Immature natural killer cell (primary cell): ENCODE measurements around the gene CNTN1. TPM values are rescaled to one million over a fixed set of nuclear protein-coding genes. Genes with fewer than 3 reads are reported as not detected.

Experiments
- DNase-seq, 3 donors: peaks; one replicate each; pipeline ENCODE4 v3.0.0; 2022; ENCODE audit warnings: mixed read lengths in 1 of 3
- H3K27ac Mint-ChIP-seq, 6 donors: one replicate each; pipeline ENCODE4 v1.8.0; 2020; ENCODE audit warnings: mixed read lengths in 6 of 6, mild to moderate bottlenecking in 5 of 6, inconsistent platforms in 4 of 6, moderate library complexity in 3 of 6
- H3K27me3 Mint-ChIP-seq, 3 donors: one replicate each; pipeline ENCODE4 v1.8.0; 2020 to 2021; ENCODE audit warnings: low read depth in 3 of 3, mild to moderate bottlenecking in 3 of 3, mixed read lengths in 3 of 3, moderate library complexity in 3 of 3, inconsistent platforms in 1 of 3
- H3K36me3 Mint-ChIP-seq, 3 donors: one replicate each; pipeline ENCODE4 v1.8.0; 2020; ENCODE audit warnings: mixed read lengths in 3 of 3, inconsistent platforms in 2 of 3, mild to moderate bottlenecking in 2 of 3
- H3K4me1 Mint-ChIP-seq, 2 donors: one replicate each; pipeline ENCODE4 v1.8.0; 2020; ENCODE audit warnings: inconsistent platforms in 2 of 2, mild to moderate bottlenecking in 2 of 2, mixed read lengths in 2 of 2, moderate library complexity in 1 of 2
- H3K4me3 Mint-ChIP-seq, 5 donors: one replicate each; pipeline ENCODE4 v1.8.0; 2020; ENCODE audit warnings: mild to moderate bottlenecking in 5 of 5, mixed read lengths in 5 of 5, inconsistent platforms in 3 of 5, moderate library complexity in 3 of 5
- H3K9me3 Mint-ChIP-seq, 6 donors: one replicate each; pipeline ENCODE4 v1.8.0; 2020; ENCODE audit warnings: mild to moderate bottlenecking in 6 of 6, mixed read lengths in 6 of 6, inconsistent platforms in 4 of 6, moderate library complexity in 3 of 6
- polyA plus RNA-seq, 3 donors: library from polyadenylated mRNA; unstranded; fragments of 300-500 nt; fragmentation: Illumina TruSeq; gene quantifications; one replicate each; pipeline ENCODE4 v1.2.3, GENCODE V29; 2021

The CNTN1 gene
- polyA plus RNA-seq, 3 donors from 2014 or later = not detected

GRCh38 chr12:40988824-40989223 lies 296.6 kb downstream of the CNTN1 start:
- no peak for DNase-seq
- H3K27ac Mint-ChIP-seq = no peak overlapping the region
- peaks cover 0 to 3% (median 0%) of the 10 kb centered on the region in 3 donors for H3K36me3 Mint-ChIP-seq
- no peak overlapping the region for H3K4me3 Mint-ChIP-seq
- peaks cover 0 to 1% (median 0%) of the 10 kb centered on the region in 3 donors for H3K27me3 Mint-ChIP-seq
- peaks cover 0 to 14% (median 8%) of the 10 kb centered on the region in 6 donors for H3K9me3 Mint-ChIP-seq
- H3K4me1 Mint-ChIP-seq = no peaks in the 10 kb centered on the region

DNA sequence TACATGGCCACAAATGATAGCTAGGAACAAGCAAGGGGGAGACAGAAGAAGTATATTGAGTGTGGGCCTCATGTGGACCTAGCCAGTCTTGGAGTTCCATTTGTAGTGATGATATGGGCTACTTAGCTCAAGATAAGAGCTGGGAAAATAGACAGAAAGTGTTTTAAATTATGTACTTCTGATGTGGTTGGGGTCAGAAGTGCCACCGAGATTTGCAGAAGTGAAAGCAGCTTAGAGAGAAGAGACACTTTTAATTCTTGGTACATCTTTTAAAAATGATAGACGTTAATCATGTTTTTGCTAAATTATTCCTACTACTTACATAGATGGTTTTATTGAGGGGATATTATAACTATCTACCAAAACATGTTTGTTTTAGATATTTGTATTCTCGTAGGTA lies 297.5 kb downstream of the CNTN1 start:
- peaks cover 0 to 1% (median 0%) of the 10 kb centered on the region in 3 donors for H3K27me3 Mint-ChIP-seq
- H3K4me1 Mint-ChIP-seq = no peaks in the 10 kb centered on the region
- no peak overlapping the region for H3K4me3 Mint-ChIP-seq
- no peak overlapping the region for H3K27ac Mint-ChIP-seq
- peaks cover 0 to 14% (median 8%) of the 10 kb centered on the region in 6 donors for H3K9me3 Mint-ChIP-seq
- DNase-seq = no peak
- peaks cover 0 to 3% (median 0%) of the 10 kb centered on the region in 3 donors for H3K36me3 Mint-ChIP-seq

DNA sequence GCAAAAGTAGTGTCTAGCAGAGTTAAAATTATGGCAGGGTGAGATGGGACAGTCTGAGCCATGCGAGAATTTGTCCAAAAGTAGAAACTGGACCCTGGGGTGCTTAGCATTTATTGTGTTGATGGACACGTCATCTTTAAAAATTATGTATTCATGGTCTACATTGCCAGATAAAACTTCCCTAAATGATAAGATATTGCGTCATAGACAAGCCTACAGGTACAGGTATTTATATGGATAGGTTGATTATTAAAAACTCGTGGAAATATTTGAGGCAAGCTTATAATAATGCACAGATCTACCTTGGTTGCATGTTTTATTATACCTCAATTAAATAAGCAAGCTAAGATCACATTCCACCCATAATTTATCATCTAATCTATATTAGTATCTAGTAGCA lies 299.9 kb downstream of the CNTN1 start:
- H3K36me3 Mint-ChIP-seq = no peaks in the 10 kb centered on the region
- H3K27me3 Mint-ChIP-seq = peaks cover 0 to 1% (median 0%) of the 10 kb centered on the region in 3 donors
- no peaks in the 10 kb centered on the region for H3K4me1 Mint-ChIP-seq
- DNase-seq = no peak
- no peak overlapping the region for H3K4me3 Mint-ChIP-seq
- H3K9me3 Mint-ChIP-seq = peaks cover 0 to 9% (median 6%) of the 10 kb centered on the region in 6 donors
- no peak overlapping the region for H3K27ac Mint-ChIP-seq

DNA sequence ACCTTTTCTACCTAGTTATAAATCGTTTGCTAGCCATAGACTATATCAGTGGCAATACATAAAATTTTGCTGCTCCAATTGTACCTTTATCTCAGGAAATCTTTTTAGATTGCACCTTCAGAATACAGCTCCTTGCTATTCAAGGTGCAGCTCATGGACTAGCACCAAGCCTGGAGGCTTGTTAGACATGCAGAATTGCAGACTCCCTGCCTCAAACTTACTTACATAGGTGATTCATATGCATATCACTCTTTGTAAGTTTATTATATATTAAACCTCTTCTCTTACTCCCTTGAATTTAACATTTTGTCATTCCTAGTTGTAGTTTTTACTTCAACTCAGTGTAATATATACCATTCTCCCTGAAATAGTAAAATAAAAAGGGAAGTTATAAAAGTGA lies 300.4 kb downstream of the CNTN1 start:
- H3K4me1 Mint-ChIP-seq = no peaks in the 10 kb centered on the region
- H3K36me3 Mint-ChIP-seq = no peaks in the 10 kb centered on the region
- H3K27ac Mint-ChIP-seq = no peak overlapping the region
- no peak for DNase-seq
- H3K9me3 Mint-ChIP-seq = peaks cover 0 to 9% (median 4%) of the 10 kb centered on the region in 6 donors
- peaks cover 0 to 1% (median 0%) of the 10 kb centered on the region in 3 donors for H3K27me3 Mint-ChIP-seq
- H3K4me3 Mint-ChIP-seq = no peak overlapping the region

DNA sequence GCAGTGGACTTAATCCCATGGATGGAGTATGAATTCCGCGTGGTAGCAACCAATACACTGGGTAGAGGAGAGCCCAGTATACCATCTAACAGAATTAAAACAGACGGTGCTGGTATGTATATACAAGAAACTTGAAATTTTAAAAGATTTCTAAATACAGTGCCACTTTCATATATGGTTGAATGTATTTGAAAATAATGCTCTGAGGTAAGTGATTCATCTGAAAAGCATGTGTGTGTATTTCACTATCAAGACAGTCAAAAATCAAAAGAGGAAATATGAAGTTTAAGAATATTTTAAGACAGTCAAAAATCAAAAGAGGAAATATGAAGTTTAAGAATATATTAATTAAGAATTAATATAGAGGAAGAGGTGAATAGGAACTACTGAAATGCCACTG lies 300.9 kb downstream of the CNTN1 start:
- H3K27me3 Mint-ChIP-seq = peaks cover 0 to 1% (median 0%) of the 10 kb centered on the region in 3 donors
- no peak for DNase-seq
- H3K36me3 Mint-ChIP-seq = no peaks in the 10 kb centered on the region
- no peak overlapping the region for H3K4me3 Mint-ChIP-seq
- H3K4me1 Mint-ChIP-seq = no peaks in the 10 kb centered on the region
- H3K9me3 Mint-ChIP-seq = peaks cover 0 to 9% (median 4%) of the 10 kb centered on the region in 6 donors
- no peak overlapping the region for H3K27ac Mint-ChIP-seq

DNA sequence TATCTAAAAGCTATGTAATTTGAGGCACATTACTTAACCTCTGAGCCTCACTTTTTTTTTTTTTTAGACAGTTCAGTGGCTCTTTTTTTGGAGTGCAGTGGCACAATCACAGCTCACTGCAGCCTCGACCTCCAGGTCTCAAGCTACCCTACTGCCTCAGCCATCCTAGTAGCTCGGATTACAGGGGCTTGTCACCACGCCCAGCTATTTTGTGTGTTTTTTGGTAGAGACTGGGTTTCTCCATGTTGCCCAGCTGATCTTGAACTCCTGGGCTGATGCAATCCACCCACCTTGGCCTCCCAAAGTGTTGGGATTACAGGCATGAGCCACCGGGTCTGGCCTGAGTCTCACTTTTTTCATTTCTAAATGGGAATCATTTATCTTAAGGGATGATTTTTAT lies 303.9 kb downstream of the CNTN1 start:
- Mint-ChIP-seq H3K4me1 (no peaks in the 10 kb centered on the region), H3K9me3 (peaks cover 0 to 10% (median 2%) of the 10 kb centered on the region in 6 donors), H3K36me3 (no peaks in the 10 kb centered on the region), H3K4me3 (no peak overlapping the region), H3K27ac (no peak overlapping the region), H3K27me3 (peaks cover 0 to 1% (median 0%) of the 10 kb centered on the region in 3 donors)
- DNase-seq = no peak

- no peak overlapping the region for H3K4me3 Mint-ChIP-seq
- H3K9me3 Mint-ChIP-seq = peaks cover 6 to 33% (median 21%) of the 10 kb centered on the region in 6 donors
- H3K27ac Mint-ChIP-seq = no peak overlapping the region
- no peaks in the 10 kb centered on the region for H3K27me3 Mint-ChIP-seq
- H3K4me1 Mint-ChIP-seq = no peaks in the 10 kb centered on the region
- no peaks in the 10 kb centered on the region for H3K36me3 Mint-ChIP-seq
- DNase-seq = no peak
Measured at GRCh38 chr12:40999210-40999609, 307.0 kb downstream of the CNTN1 start.

DNA sequence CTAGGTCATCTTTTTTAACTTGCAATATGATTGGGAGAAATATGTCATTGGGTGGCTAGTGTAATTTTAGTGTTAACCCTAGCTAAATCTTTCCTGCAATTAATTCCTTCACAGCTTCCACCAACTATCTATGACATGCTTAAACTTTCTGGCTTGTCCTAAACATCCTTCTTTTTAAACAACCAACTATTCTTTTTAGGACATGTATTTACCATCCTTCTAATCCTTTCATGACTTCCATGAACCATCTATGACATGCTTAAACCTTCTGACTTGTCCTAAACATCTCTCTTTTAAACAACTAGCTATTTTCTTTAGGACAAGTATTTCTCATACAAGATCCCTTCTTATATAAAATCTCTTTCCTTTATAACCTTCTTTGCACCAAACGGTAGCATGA lies 316.2 kb downstream of the CNTN1 start:
- H3K4me3 Mint-ChIP-seq = no peak overlapping the region
- no peak for DNase-seq
- H3K9me3 Mint-ChIP-seq = peaks cover 26 to 77% (median 55%) of the 10 kb centered on the region in 6 donors
- peaks cover 0 to 5% (median 5%) of the 10 kb centered on the region in 3 donors for H3K36me3 Mint-ChIP-seq
- H3K4me1 Mint-ChIP-seq = no peaks in the 10 kb centered on the region
- no peak overlapping the region for H3K27ac Mint-ChIP-seq
- no peaks in the 10 kb centered on the region for H3K27me3 Mint-ChIP-seq

- Mint-ChIP-seq H3K4me3 (no peak overlapping the region), H3K36me3 (peaks cover 0 to 5% (median 0%) of the 10 kb centered on the region in 3 donors), H3K9me3 (peaks cover 10 to 49% (median 29%) of the 10 kb centered on the region in 6 donors), H3K27me3 (peaks cover 0 to 1% (median 0%) of the 10 kb centered on the region in 3 donors), H3K4me1 (no peaks in the 10 kb centered on the region), H3K27ac (no peak overlapping the region)
- DNase-seq = no peak
Measured at GRCh38 chr12:41011939-41012338, 319.7 kb downstream of the CNTN1 start.

GRCh38 chr12:41013881-41014642 lies 321.8 kb downstream of the CNTN1 start:
- H3K36me3 Mint-ChIP-seq = no peaks in the 10 kb centered on the region
- no peak for DNase-seq
- no peak overlapping the region for H3K4me3 Mint-ChIP-seq

DNA sequence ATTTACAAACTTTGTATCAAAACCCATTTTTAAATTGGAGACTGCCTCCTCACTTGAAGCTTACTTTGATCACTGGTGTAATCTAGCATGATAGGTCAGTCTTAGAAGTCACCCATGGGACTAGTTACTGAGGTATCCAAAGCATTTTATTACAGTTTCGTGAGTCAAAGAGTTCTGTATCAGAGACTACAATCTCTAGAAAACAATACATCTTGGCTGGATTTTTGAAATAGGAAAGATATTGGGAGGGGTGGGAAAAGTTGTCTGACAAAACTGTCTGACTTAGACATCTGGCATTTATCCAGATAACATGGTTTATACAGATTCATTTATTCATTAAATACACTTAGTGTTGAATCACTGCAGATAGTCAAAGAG lies 322.4 kb downstream of the CNTN1 start:
- H3K27ac Mint-ChIP-seq = no peak overlapping the region
- H3K4me3 Mint-ChIP-seq = no peak overlapping the region
- H3K36me3 Mint-ChIP-seq = no peaks in the 10 kb centered on the region
- H3K9me3 Mint-ChIP-seq = peaks cover 6 to 28% (median 15%) of the 10 kb centered on the region in 6 donors
- H3K27me3 Mint-ChIP-seq = peaks cover 0 to 1% (median 0%) of the 10 kb centered on the region in 3 donors
- no peak for DNase-seq
- no peaks in the 10 kb centered on the region for H3K4me1 Mint-ChIP-seq

More at GRCh38 chr12:41013881-41014642, 321.8 kb downstream of the CNTN1 start:
- peaks cover 0 to 1% (median 0%) of the 10 kb centered on the region in 3 donors for H3K27me3 Mint-ChIP-seq
- peaks cover 6 to 29% (median 15%) of the 10 kb centered on the region in 6 donors for H3K9me3 Mint-ChIP-seq
- H3K27ac Mint-ChIP-seq = no peak overlapping the region
- no peaks in the 10 kb centered on the region for H3K4me1 Mint-ChIP-seq

GRCh38 chr12:41018010-41018409 lies 325.8 kb downstream of the CNTN1 start:
- Mint-ChIP-seq H3K9me3 (peaks cover 0 to 12% (median 8%) of the 10 kb centered on the region in 6 donors), H3K4me1 (no peaks in the 10 kb centered on the region), H3K27ac (no peak overlapping the region), H3K4me3 (no peak overlapping the region), H3K36me3 (no peaks in the 10 kb centered on the region), H3K27me3 (peaks cover 0 to 1% (median 0%) of the 10 kb centered on the region in 3 donors)
- no peak for DNase-seq

- Mint-ChIP-seq H3K4me1 (no peaks in the 10 kb centered on the region), H3K9me3 (peaks cover 1 to 12% (median 9%) of the 10 kb centered on the region in 6 donors), H3K27ac (no peak overlapping the region), H3K36me3 (no peaks in the 10 kb centered on the region), H3K4me3 (no peak overlapping the region), H3K27me3 (peaks cover 0 to 1% (median 0%) of the 10 kb centered on the region in 3 donors)
- DNase-seq = no peak
Measured at GRCh38 chr12:41019461-41019860, 327.2 kb downstream of the CNTN1 start.

DNA sequence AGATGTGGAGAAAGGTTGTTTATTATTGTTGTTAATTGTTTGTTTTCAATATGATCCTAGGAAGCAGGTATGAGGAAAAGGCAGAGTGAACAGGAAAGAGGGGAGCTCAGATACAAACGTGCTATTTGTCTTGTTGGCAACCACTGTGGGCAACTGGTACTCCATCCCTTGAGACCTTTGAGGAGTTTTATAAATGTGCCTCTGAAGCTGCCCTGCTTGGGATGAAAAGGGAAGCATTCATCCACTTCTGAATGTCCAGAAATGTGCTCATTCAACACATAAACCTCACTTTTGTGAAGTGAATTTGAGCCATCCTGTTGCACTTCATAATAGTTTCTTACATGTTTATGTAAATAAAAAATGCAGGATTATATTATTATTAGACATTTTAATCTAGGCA lies 331.6 kb downstream of the CNTN1 start:
- Mint-ChIP-seq H3K4me1 (no peaks in the 10 kb centered on the region), H3K27me3 (peaks cover 0 to 2% (median 0%) of the 10 kb centered on the region in 3 donors), H3K27ac (no peak overlapping the region), H3K4me3 (no peak overlapping the region), H3K36me3 (no peaks in the 10 kb centered on the region), H3K9me3 (peaks cover 6 to 18% (median 8%) of the 10 kb centered on the region in 6 donors)
- DNase-seq = no peak
